Subcutaneous adipose tissue (tissue), 4 donors: ENCODE measurements around the gene EIF3A. TPM values are rescaled to one million over a fixed set of nuclear protein-coding genes. Genes with fewer than 3 reads are reported as not detected.

Source experiments
- total RNA-seq, 4 donors: library from RNA; depleted of rRNA; stranded (reverse); fragments of >200 nt; gene quantifications; one replicate each; pipeline ENCODE4 v1.1.0, GENCODE V29; 2016
- TF ChIP-seq, protein P1 (sequence below): fragments of 450-650 bp; IDR thresholded peaks from one replicate; pipeline ENCODE4 v1.5.1; 2016; ENCODE audit warnings: low read depth, mild to moderate bottlenecking, control low read depth, antibody characterized with exemption, moderate library complexity

EIF3A gene
- total RNA-seq, 4 donors from 2014 or later = 129 to 174 (median 157) TPM

DNA sequence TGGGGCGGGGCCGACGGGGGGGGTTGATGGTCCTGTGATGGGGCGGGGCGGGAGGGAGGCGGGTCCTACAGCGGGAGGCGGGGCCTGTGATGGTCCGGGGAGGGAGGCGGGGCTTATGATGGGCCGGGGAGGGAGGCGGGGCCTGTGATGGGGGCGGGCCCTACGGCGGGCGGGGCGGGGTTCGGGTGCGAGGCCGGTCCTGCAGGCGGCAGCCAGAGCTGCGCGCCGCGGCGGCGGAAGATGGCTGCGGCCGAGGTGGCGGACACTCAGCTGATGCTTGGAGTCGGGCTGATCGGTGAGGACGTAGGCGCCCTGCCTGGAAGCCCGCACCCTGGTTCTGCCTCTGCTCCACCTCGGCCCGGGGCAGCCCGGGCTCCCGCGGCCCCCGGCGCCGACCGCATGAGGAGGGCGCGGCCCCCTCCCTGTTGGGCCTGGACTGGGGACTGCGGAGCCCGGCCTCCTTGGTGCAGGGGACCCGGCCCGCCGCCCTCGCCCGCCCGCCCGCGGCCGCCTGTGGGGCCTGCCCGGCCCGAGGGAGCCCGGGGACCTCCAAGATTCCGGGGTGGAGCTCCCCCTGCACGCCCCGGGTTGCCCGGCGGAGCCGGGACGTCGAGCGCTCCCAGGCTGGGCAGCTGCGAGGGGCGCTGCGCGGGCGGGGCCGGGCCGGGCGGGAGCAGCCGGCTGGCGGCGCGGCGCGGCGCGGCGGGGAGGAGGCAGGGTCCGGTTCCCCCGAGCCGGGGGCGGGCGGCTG is 23.5 kb upstream of the EIF3A start, which contains the start of gene DENND10:
Gene DENND10 (plus strand): TSS at position 211 of the 751 bp plus-strand sequence. CDS start 30 bp downstream, at position 241.
- TF ChIP-seq, protein P1, sequence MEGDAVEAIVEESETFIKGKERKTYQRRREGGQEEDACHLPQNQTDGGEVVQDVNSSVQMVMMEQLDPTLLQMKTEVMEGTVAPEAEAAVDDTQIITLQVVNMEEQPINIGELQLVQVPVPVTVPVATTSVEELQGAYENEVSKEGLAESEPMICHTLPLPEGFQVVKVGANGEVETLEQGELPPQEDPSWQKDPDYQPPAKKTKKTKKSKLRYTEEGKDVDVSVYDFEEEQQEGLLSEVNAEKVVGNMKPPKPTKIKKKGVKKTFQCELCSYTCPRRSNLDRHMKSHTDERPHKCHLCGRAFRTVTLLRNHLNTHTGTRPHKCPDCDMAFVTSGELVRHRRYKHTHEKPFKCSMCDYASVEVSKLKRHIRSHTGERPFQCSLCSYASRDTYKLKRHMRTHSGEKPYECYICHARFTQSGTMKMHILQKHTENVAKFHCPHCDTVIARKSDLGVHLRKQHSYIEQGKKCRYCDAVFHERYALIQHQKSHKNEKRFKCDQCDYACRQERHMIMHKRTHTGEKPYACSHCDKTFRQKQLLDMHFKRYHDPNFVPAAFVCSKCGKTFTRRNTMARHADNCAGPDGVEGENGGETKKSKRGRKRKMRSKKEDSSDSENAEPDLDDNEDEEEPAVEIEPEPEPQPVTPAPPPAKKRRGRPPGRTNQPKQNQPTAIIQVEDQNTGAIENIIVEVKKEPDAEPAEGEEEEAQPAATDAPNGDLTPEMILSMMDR = no peak

DNA sequence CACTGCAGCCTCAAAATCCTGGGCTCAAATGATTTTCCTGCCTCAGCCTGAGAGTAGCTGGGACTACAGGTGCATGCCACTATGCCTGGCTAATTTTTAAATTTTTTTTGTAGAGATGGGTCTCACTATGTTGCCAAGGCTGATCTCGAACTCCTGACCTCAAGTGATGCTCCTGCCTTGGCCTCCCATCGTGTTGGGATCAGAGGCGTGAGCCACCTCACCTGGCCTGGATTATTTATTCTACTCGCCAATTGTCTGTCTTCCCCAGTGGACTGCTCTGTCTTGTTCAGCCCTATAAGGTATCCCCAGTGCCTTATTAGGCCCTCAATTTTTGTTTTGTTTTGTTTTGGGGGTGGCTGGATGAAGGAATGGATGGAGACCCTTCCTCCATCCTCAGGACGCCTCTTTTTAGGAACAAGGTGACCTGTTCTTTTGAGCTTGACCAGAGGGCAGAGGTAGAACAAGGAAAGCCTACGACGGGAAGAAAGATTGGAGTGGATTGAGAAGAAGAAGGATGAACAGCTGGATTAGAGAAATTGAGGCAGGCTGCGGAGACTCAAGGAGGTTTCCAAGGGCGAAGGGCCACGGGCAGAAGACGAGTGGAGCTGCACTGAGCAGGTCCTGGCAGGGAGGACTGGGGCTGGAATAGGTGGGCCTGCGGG is 22.8 kb upstream of the EIF3A start:
- TF ChIP-seq, protein P1 = no peak

DNA sequence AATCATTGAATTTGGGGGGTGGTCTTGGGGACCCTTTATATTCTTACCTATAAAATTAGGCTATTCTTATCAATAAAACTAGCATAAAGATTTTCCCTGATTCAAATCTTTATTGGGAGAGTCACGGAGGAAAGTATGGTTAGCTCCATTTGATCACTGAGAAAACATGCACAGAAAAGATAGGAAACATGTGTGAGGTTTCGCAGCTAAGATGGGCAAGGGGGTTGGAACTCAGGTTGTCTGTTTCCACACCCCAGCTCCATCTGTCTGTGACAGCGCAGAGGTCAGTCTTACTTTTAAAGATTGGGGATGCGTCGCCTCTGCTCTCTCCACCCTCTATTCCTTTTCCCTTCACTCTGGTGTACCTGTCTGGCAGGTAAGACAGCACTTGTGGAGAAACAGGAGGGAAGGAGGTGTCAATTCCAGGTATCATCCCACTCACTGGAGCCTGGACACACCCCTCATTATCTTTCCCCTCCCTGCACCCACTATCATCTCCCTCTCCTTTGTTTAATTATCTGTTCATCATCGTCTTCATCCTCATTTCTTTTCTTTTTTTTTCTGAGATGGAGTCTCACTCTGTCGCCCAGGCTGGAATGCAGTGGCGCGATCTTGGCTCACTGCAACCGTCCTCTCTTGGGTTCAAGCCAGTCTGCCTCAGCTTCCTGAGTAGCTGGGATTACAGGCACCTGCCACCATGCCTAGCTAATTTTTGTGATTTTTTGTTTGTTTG is 20.9 kb upstream of the EIF3A start:
- TF ChIP-seq, protein P1 = no peak

DNA sequence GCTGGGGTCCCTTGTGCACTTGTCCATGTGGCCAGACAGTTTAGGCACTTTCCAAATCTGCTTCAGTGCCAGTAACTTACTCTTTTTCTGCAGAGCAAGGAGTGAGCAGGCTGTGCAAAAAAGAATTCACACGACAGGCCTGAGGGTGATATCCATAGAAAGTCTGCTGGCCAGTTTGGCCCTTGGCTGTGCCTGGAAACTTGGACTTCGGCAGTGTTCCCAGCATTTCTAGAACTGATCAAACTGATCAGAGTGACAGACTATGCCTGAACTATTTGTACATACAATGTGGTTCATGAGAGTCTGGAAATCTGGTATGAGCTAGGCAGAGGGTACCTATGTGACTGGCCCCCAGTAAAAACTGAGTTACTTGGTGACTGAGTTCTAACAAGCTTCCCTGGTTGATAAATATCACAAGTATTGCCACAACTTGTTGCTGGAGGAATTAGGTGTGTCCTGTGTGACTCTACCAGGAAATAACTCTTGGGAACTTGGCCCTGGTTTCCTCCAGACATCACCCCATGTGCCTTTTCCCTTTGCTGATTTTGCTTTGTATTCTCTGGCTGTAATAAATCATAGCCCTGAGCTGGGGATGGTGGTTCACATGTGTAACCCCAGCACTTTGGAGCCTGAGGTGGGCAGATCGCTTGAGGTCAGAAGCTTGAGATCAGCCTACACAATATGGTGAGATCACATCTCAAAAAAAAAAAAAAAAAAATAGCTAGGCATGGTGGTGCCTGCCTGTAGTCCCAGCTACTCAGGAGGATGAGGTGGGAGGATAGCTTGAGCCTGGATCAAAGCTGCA is 20.0 kb upstream of the EIF3A start:
- TF ChIP-seq, protein P1 = no peak

DNA sequence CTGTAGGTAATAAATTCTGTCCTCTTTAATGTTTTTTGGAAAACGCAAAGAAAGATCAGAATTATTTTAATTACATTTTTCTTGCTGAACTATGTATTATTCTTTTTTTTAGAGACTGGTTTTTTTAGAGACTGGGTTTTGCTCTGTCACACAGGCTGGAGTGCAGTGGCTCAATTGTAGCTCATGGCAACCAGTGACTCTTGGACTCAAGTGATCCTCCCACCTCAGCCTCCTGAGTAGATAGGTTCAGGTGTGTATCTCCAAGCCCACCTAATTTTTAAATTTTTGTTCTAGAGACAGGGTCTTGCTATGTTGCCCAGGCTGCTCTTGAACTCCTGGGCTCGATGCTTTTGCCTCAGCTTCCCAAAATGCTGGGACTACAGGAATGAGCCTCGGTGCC is 18.0 kb upstream of the EIF3A start:
- TF ChIP-seq, protein P1 = no peak

DNA sequence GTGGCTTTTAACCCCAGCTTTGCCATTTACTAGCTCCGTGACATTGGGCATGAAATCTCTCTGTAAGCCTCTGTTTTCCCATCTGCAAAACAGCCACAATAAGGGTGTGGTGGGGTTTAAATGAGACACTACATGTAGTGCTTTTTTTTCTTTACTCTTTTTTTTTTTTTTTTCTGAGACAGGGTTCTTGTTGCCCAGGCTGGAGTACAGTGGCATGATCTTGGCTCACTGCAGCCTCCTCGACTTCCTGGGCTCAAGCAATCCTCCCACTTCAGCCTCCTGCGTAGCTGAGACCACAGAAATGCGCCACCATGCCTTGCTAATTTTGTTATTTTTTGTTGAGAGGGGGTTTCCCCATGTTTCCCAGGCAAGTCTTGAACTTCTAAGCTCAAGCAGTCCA is 15.0 kb upstream of the EIF3A start:
- TF ChIP-seq, protein P1 = no peak
